HepG2 (cell line): ENCODE results near the gene RABL2A. TPM values are rescaled to one million over a fixed set of nuclear protein-coding genes. Genes with fewer than 3 reads are reported as not detected.

Experiments
- ATAC-seq: fragments of 200-7000 bp; cut with Tn5 transposase; 3 replicates; pipeline ENCODE4 v1.9.1; 2020; ENCODE audit warnings: mild to moderate bottlenecking, moderate library complexity
- BruUV-seq: library from RNA; stranded (reverse); fragments of 400-500 nt; replicated peaks from 2 replicates; lab custom pipeline; 2021; lab: Mats Ljungman, UMichigan
- CTCF ChIA-PET: fragments of 300-600 bp; formaldehyde crosslinking; extraction: SDS; loops from one replicate; lab custom pipeline; 2021; ENCODE audit warnings: low total read pairs, inconsistent platforms, low intra/inter-chr PET ratio; lab: Yijun Ruan, JAX
- POLR2A ChIA-PET: fragments of 350-600 bp; sonication (Branson Sonifier 250); formaldehyde crosslinking; loops from one replicate; lab custom pipeline; 2020; ENCODE audit warnings: antibody characterized with exemption, inconsistent platforms; lab: Yijun Ruan, JAX
- DNase-seq: peaks from one replicate; pipeline ENCODE4 v3.0.0-alpha.2; 2015; ENCODE audit warnings: low spot score
- FAIRE-seq: peaks from 3 replicates; lab custom pipeline; 2011; peaks lifted over from hg19 to GRCh38; lab: Jason Lieb, UNC
- H2AFZ ChIP-seq: one replicate; pipeline ENCODE4 v1.6.1; 2011; ENCODE audit warnings: low read length, inconsistent platforms
- H3K27ac ChIP-seq: fragments of 300-600 bp; 3 replicates; pipeline ENCODE4 v1.8.0; 2011; ENCODE audit warnings: mixed run types, mild to moderate bottlenecking, mixed read lengths, low read length, inconsistent platforms; ENCODE audit not compliant: insufficient read depth; ENCODE audit errors: extremely low read length
- H3K27me3 ChIP-seq, 2 experiments: fragments of 200-600 bp in 1 of 2; 2 replicates in 1 of 2; 3 replicates in 1 of 2; pipeline versions ENCODE4 v1.6.0 to v1.8.0; 2011; ENCODE audit warnings: low read length in 2 of 2, mild to moderate bottlenecking in 2 of 2, moderate library complexity in 2 of 2, inconsistent platforms in 1 of 2; ENCODE audit not compliant: insufficient read depth in 2 of 2, control insufficient read depth in 1 of 2
- H3K36me3 ChIP-seq, 2 experiments: fragments of 200-600 bp in 1 of 2; replicated peaks in 1 of 2; 2 replicates in 1 of 2; 3 replicates in 1 of 2; pipeline versions ENCODE4 v1.5.1 to v1.8.0; 2011; ENCODE audit warnings: low read length in 2 of 2, inconsistent platforms in 1 of 2; ENCODE audit not compliant: insufficient read depth in 2 of 2, control insufficient read depth in 1 of 2
- H3K4me1 ChIP-seq: 2 replicates; pipeline ENCODE4 v1.5.1; 2012; ENCODE audit warnings: low read length, inconsistent platforms; ENCODE audit not compliant: insufficient read depth
- H3K4me2 ChIP-seq: 2 replicates; pipeline ENCODE4 v1.6.0; 2011; ENCODE audit warnings: low read depth, low read length, inconsistent platforms
- H3K4me3 ChIP-seq, 3 experiments: fragments of 200-600 bp in 1 of 3; sonication (generic), shearing (Covaris generic) in 1 of 3; replicated peaks in 1 of 3; 2 replicates each; pipeline ENCODE4 v1.5.1; 2011 to 2016; ENCODE audit warnings: low read length in 3 of 3, inconsistent platforms in 2 of 3, low read depth in 2 of 3, mild to moderate bottlenecking in 2 of 3, control low read depth in 1 of 3, mixed read lengths in 1 of 3; ENCODE audit not compliant: insufficient read depth in 1 of 3
- H3K79me2 ChIP-seq: one replicate; pipeline ENCODE4 v1.6.1; 2011; ENCODE audit warnings: low read length, inconsistent platforms; ENCODE audit not compliant: insufficient read depth
- H3K9ac ChIP-seq: 2 replicates; pipeline ENCODE4 v1.6.0; 2011; ENCODE audit warnings: mild to moderate bottlenecking, low read depth, low read length, inconsistent platforms; ENCODE audit not compliant: insufficient read depth
- H3K9me3 ChIP-seq: 2 replicates; pipeline ENCODE4 v1.5.1; 2012; ENCODE audit warnings: mild to moderate bottlenecking, low read length
- H4K20me1 ChIP-seq: 2 replicates; pipeline ENCODE4 v1.6.0; 2011; ENCODE audit warnings: inconsistent platforms, mild to moderate bottlenecking, low read length, moderate library complexity; ENCODE audit not compliant: insufficient read depth
- ETV5 ChIP-seq: IDR thresholded peaks from 2 replicates; pipeline ENCODE4 v1.6.1; 2018; ENCODE audit warnings: missing biosample characterization, missing genetic modification reagents, inconsistent platforms, borderline replicate concordance
- GABPA ChIP-seq, 2 experiments: IDR thresholded peaks; 2 replicates each; pipeline ENCODE4 v1.6.1; 2011 to 2016; ENCODE audit warnings: low read depth in 2 of 2, low read length in 1 of 2, missing biosample characterization in 1 of 2, missing genetic modification characterization in 1 of 2
- GABPB1 ChIP-seq: IDR thresholded peaks from 2 replicates; pipeline ENCODE4 v1.6.1; 2016; ENCODE audit warnings: mild to moderate bottlenecking, missing genetic modification reagents, moderate library complexity, missing compliant biosample characterization
- HOXA9 ChIP-seq: sonication (generic); formaldehyde crosslinking; IDR thresholded peaks from 2 replicates; pipeline ENCODE4 v1.8.1; 2022; ENCODE audit warnings: missing genetic modification reagents, mild to moderate bottlenecking, moderate library complexity, borderline replicate concordance
- SALL1 ChIP-seq: sonication (generic); formaldehyde crosslinking; IDR thresholded peaks from 2 replicates; pipeline ENCODE4 v1.8.0; 2022; ENCODE audit warnings: mild to moderate bottlenecking, missing genetic modification reagents
- TEAD2 ChIP-seq: sonication (generic); formaldehyde crosslinking; IDR thresholded peaks from 2 replicates; pipeline ENCODE4 v1.9.0; 2021; ENCODE audit warnings: missing genetic modification reagents
- TMF1 ChIP-seq: sonication (generic); formaldehyde crosslinking; IDR thresholded peaks from 2 replicates; pipeline ENCODE4 v1.8.1; 2022; ENCODE audit warnings: low read depth, missing genetic modification reagents
- ZNF251 ChIP-seq: sonication (generic); formaldehyde crosslinking; IDR thresholded peaks from 2 replicates; pipeline ENCODE4 v1.9.0; 2021; ENCODE audit warnings: mild to moderate bottlenecking, missing genetic modification reagents
- ZNF768 ChIP-seq: sonication (generic); formaldehyde crosslinking; IDR thresholded peaks from 2 replicates; pipeline ENCODE4 v1.4.0; 2020; ENCODE audit warnings: missing genetic modification reagents
- WGBS: methylation state at CpG from one replicate; pipeline ENCODE4 v1.1.6; 2017; ENCODE audit warnings: low lambda C conversion rate; 5-methylcytosine and 5-hydroxymethylcytosine counted together
- in situ Hi-C: cut with HindIII; loops from 2 replicates; pipeline ENCODE4 v1.10.0; 2017; ENCODE audit warnings: low pct_unique_long_range_greater_than_20kb; ENCODE audit not compliant: extremely low pct_ligation_motif_present
- intact Hi-C: fragments of 100-400 bp; cut with micrococcal nuclease; formaldehyde crosslinking; loops from one replicate; pipeline ENCODE4 v1.10.0; 2022; ENCODE audit not compliant: unreplicated experiment
- polyA plus RNA-seq, 8 experiments: library from polyadenylated mRNA; depleted of rRNA in 3 of 8; stranded (reverse) in 7 of 8; unstranded in 1 of 8; fragments of >200 nt; fragmentation: Illumina TruSeq in 4 of 8; extraction: Trizol in 4 of 8; gene quantifications; 2 replicates each; pipeline versions ENCODE4 v1.2.1 to v1.2.3, GENCODE V29; 2011 to 2016; ENCODE audit warnings: low read depth in 4 of 8, missing spikeins in 1 of 8, mixed read lengths in 1 of 8; ENCODE audit not compliant: insufficient read depth in 1 of 8
- total RNA-seq, 5 experiments: library from RNA; depleted of rRNA; stranded (reverse); fragments of >200 nt; fragmentation: Illumina TruSeq; extraction: Trizol; gene quantifications; 2 replicates each; pipeline ENCODE4 v1.2.3, GENCODE V29; 2016; ENCODE audit warnings: low read depth in 1 of 5
- TF ChIP-seq, protein P1 (sequence below): sonication (generic); formaldehyde crosslinking; IDR thresholded peaks from 2 replicates; pipeline ENCODE4 v1.5.1; 2020; ENCODE audit warnings: mild to moderate bottlenecking, missing genetic modification reagents, moderate library complexity
- TF ChIP-seq, protein P2 (sequence below): sonication (generic); formaldehyde crosslinking; IDR thresholded peaks from 2 replicates; pipeline ENCODE4 v1.4.0; 2020; ENCODE audit warnings: missing genetic modification reagents, borderline replicate concordance
- TF ChIP-seq, protein P3 (sequence below): IDR thresholded peaks from 2 replicates; pipeline ENCODE4 v1.6.1; 2012; ENCODE audit warnings: inconsistent platforms
- TF ChIP-seq, protein P4 (sequence below): sonication (generic); formaldehyde crosslinking; IDR thresholded peaks from 2 replicates; pipeline ENCODE4 v1.5.0; 2020; ENCODE audit warnings: mild to moderate bottlenecking, missing genetic modification reagents

RABL2A gene
- total and polyA plus RNA-seq, 2 of the 13 experiments (the other 11 are each of a cell fraction or from before 2014, with no cell fraction given), result 9.6 to 13.4 TPM

DNA sequence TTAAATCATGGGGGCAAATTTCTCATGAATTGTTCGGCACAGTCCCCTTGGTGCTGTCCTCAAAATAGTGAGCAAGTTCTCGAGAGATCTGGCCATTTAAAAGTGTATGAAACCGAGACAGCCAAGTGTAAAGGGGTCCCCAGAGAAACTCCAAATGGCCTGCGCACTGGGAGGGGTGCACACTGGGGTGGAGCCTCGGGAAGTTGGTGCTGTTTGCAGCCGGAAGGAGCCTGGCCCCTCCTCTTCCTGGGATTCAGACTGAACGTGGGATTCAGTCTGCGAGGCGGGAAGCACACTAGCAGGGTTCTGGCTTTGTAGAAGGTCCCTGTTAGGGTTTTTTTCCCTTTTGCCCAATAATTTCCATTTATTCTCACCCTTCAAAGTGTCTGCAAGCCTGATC is 48.8 kb downstream of the RABL2A start:
- no peak for FAIRE-seq
- no peak overlapping the region for H3K4me3 ChIP-seq
- 28% methylated on average over 9 of the region's 9 CpGs for WGBS
- no peak overlapping the region for H3K9ac ChIP-seq
- BruUV-seq, result no TSS peak
- in situ Hi-C loops (no loop called here), intact Hi-C loops (no loop called here)
- no peak overlapping the region for H3K27ac ChIP-seq
- H3K9me3 ChIP-seq, result no peaks in the 10 kb centered on the region
- H3K36me3 ChIP-seq, result no peaks in the 10 kb centered on the region
- ChIA-PET CTCF (no interaction called here), POLR2A (no interaction called here)
- no peaks in the 10 kb centered on the region for H3K4me1 ChIP-seq
- H4K20me1 ChIP-seq, result no peaks in the 10 kb centered on the region
- DNase-seq, result no peak
- peak overlapping the region; percentile 39 for H3K4me2 ChIP-seq
- no peaks in the 10 kb centered on the region for H3K79me2 ChIP-seq
- no peak overlapping the region for H2AFZ ChIP-seq
- ATAC-seq, result peak; percentile 61
- H3K27me3 ChIP-seq, result peaks cover 0 to 33% of the 10 kb centered on the region in 2 experiments; a peak in 2 of 5 replicates
- TF ChIP-seq SALL1 (CRISPR knock-in tag) (0 out of 2 replicates have a peak, but pooled peaks have one; percentile 21), ETV5 (CRISPR knock-in tag) (peak; percentile 51; the same call in 1 of the 2 replicates), ZNF251 (CRISPR knock-in tag) (no peak), TMF1 (CRISPR knock-in tag) (no peak), TEAD2 (no peak), GABPB1 (peak; percentile 69), GABPA (IDR thresholded peaks at IDR 0.05; ENCODE audit: low read depth, low read length) (peak; percentile 46), GABPA (CRISPR knock-in tag; IDR thresholded peaks at IDR 0.05; ENCODE audit: low read depth) (peak; percentile 85), HOXA9 (CRISPR knock-in tag) (no peak), ZNF768 (no peak)
- TF ChIP-seq, protein P1, sequence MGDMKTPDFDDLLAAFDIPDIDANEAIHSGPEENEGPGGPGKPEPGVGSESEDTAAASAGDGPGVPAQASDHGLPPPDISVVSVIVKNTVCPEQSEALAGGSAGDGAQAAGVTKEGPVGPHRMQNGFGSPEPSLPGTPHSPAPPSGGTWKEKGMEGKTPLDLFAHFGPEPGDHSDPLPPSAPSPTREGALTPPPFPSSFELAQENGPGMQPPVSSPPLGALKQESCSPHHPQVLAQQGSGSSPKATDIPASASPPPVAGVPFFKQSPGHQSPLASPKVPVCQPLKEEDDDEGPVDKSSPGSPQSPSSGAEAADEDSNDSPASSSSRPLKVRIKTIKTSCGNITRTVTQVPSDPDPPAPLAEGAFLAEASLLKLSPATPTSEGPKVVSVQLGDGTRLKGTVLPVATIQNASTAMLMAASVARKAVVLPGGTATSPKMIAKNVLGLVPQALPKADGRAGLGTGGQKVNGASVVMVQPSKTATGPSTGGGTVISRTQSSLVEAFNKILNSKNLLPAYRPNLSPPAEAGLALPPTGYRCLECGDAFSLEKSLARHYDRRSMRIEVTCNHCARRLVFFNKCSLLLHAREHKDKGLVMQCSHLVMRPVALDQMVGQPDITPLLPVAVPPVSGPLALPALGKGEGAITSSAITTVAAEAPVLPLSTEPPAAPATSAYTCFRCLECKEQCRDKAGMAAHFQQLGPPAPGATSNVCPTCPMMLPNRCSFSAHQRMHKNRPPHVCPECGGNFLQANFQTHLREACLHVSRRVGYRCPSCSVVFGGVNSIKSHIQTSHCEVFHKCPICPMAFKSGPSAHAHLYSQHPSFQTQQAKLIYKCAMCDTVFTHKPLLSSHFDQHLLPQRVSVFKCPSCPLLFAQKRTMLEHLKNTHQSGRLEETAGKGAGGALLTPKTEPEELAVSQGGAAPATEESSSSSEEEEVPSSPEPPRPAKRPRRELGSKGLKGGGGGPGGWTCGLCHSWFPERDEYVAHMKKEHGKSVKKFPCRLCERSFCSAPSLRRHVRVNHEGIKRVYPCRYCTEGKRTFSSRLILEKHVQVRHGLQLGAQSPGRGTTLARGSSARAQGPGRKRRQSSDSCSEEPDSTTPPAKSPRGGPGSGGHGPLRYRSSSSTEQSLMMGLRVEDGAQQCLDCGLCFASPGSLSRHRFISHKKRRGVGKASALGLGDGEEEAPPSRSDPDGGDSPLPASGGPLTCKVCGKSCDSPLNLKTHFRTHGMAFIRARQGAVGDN, result peak; percentile 37
- TF ChIP-seq, protein P2, sequence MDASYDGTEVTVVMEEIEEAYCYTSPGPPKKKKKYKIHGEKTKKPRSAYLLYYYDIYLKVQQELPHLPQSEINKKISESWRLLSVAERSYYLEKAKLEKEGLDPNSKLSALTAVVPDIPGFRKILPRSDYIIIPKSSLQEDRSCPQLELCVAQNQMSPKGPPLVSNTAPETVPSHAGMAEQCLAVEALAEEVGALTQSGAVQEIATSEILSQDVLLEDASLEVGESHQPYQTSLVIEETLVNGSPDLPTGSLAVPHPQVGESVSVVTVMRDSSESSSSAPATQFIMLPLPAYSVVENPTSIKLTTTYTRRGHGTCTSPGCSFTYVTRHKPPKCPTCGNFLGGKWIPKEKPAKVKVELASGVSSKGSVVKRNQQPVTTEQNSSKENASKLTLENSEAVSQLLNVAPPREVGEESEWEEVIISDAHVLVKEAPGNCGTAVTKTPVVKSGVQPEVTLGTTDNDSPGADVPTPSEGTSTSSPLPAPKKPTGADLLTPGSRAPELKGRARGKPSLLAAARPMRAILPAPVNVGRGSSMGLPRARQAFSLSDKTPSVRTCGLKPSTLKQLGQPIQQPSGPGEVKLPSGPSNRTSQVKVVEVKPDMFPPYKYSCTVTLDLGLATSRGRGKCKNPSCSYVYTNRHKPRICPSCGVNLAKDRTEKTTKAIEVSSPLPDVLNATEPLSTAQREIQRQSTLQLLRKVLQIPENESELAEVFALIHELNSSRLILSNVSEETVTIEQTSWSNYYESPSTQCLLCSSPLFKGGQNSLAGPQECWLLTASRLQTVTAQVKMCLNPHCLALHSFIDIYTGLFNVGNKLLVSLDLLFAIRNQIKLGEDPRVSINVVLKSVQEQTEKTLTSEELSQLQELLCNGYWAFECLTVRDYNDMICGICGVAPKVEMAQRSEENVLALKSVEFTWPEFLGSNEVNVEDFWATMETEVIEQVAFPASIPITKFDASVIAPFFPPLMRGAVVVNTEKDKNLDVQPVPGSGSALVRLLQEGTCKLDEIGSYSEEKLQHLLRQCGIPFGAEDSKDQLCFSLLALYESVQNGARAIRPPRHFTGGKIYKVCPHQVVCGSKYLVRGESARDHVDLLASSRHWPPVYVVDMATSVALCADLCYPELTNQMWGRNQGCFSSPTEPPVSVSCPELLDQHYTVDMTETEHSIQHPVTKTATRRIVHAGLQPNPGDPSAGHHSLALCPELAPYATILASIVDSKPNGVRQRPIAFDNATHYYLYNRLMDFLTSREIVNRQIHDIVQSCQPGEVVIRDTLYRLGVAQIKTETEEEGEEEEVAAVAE (CRISPR knock-in tag), result no peak
- TF ChIP-seq, protein P3, sequence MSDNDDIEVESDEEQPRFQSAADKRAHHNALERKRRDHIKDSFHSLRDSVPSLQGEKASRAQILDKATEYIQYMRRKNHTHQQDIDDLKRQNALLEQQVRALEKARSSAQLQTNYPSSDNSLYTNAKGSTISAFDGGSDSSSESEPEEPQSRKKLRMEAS, result 0 out of 2 replicates have a peak, but pooled peaks have one; percentile 26
- TF ChIP-seq, protein P4, sequence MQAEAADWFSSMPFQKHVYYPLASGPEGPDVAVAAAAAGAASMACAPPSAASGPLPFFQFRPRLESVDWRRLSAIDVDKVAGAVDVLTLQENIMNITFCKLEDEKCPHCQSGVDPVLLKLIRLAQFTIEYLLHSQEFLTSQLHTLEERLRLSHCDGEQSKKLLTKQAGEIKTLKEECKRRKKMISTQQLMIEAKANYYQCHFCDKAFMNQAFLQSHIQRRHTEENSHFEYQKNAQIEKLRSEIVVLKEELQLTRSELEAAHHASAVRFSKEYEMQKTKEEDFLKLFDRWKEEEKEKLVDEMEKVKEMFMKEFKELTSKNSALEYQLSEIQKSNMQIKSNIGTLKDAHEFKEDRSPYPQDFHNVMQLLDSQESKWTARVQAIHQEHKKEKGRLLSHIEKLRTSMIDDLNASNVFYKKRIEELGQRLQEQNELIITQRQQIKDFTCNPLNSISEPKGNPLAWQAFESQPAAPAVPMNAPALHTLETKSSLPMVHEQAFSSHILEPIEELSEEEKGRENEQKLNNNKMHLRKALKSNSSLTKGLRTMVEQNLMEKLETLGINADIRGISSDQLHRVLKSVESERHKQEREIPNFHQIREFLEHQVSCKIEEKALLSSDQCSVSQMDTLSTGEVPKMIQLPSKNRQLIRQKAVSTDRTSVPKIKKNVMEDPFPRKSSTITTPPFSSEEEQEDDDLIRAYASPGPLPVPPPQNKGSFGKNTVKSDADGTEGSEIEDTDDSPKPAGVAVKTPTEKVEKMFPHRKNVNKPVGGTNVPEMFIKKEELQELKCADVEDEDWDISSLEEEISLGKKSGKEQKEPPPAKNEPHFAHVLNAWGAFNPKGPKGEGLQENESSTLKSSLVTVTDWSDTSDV (CRISPR knock-in tag), result no peak
